ENCODE measurements around the gene GPC1. TPM values are rescaled to one million over a fixed set of nuclear protein-coding genes. Genes with fewer than 3 reads are reported as not detected.

GPC1 gene
- total RNA-seq, 2 experiments from 2014 or later = 0.83 to 1.2 TPM

- Mint-ChIP-seq H3K27me3 (no peaks in the 10 kb centered on the region), H3K27ac (no peak overlapping the region), H3K4me1 (ENCODE audit: low read depth) (no peaks in the 10 kb centered on the region), H3K4me3 (no peak overlapping the region), H3K9me3 (peaks cover 20% of the 10 kb centered on the region), H3K36me3 (ENCODE audit: low read depth) (peaks cover 17% of the 10 kb centered on the region)
- POLR2A ChIA-PET = no interaction called here
- ATAC-seq (no peak), DNase-seq (no peak)
- CTCF ChIA-PET = no interaction called here
- intact Hi-C loops (cut with micrococcal nuclease) = no loop called here
- TF ChIP-seq CTCF (IDR thresholded peaks at IDR 0.05) = no peak
Measured at GRCh38 chr2:240477916-240478315, 42.5 kb downstream of the GPC1 start.

GRCh38 chr2:240478346-240479110 lies 43.1 kb downstream of the GPC1 start:
- ChIA-PET CTCF (no interaction called here), POLR2A (no interaction called here)
- Mint-ChIP-seq H3K27me3 (no peaks in the 10 kb centered on the region), H3K4me3 (no peak overlapping the region), H3K27ac (no peak overlapping the region), H3K36me3 (ENCODE audit: low read depth) (peaks cover 17% of the 10 kb centered on the region), H3K4me1 (ENCODE audit: low read depth) (no peaks in the 10 kb centered on the region), H3K9me3 (peaks cover 17% of the 10 kb centered on the region)
- ATAC-seq (no peak), DNase-seq (no peak)
- intact Hi-C loops (cut with micrococcal nuclease) = no loop called here
- TF ChIP-seq CTCF (IDR thresholded peaks at IDR 0.05) = no peak

- H3K27ac Mint-ChIP-seq = no peak overlapping the region
- H3K4me1 Mint-ChIP-seq (ENCODE audit: low read depth) = no peaks in the 10 kb centered on the region
- no peak overlapping the region for H3K4me3 Mint-ChIP-seq
- H3K36me3 Mint-ChIP-seq (ENCODE audit: low read depth) = peaks cover 15% of the 10 kb centered on the region
- no peaks in the 10 kb centered on the region for H3K27me3 Mint-ChIP-seq
- CTCF ChIA-PET = no interaction called here
- DNase-seq (no peak), ATAC-seq (no peak)
- TF ChIP-seq CTCF (IDR thresholded peaks at IDR 0.05) = no peak
- peaks cover 18% of the 10 kb centered on the region for H3K9me3 Mint-ChIP-seq
- POLR2A ChIA-PET = no interaction called here
- intact Hi-C loops (cut with micrococcal nuclease) = no loop called here
Measured at GRCh38 chr2:240479111-240479501, 43.6 kb downstream of the GPC1 start.

- Mint-ChIP-seq H3K27ac (no peak overlapping the region), H3K9me3 (peaks cover 13% of the 10 kb centered on the region), H3K36me3 (ENCODE audit: low read depth) (peaks cover 8% of the 10 kb centered on the region), H3K4me3 (no peak overlapping the region), H3K27me3 (no peaks in the 10 kb centered on the region), H3K4me1 (ENCODE audit: low read depth) (no peaks in the 10 kb centered on the region)
- POLR2A ChIA-PET = no interaction called here
- no peak for DNase-seq
- no peak for TF ChIP-seq CTCF (IDR thresholded peaks at IDR 0.05)
- CTCF ChIA-PET = no interaction called here
- intact Hi-C loops (cut with micrococcal nuclease) = no loop called here
- no peak for ATAC-seq
Measured at GRCh38 chr2:240480834-240481623, 45.6 kb downstream of the GPC1 start.

- H3K4me3 Mint-ChIP-seq = no peak overlapping the region
- ChIA-PET CTCF (no interaction called here), POLR2A (no interaction called here)
- no peaks in the 10 kb centered on the region for H3K4me1 Mint-ChIP-seq (ENCODE audit: low read depth)
- intact Hi-C loops (cut with micrococcal nuclease) = no loop called here
- DNase-seq (no peak), ATAC-seq (no peak)
- H3K27me3 Mint-ChIP-seq = no peaks in the 10 kb centered on the region
- no peak for TF ChIP-seq CTCF (IDR thresholded peaks at IDR 0.05)
- no peak overlapping the region for H3K27ac Mint-ChIP-seq
- H3K36me3 Mint-ChIP-seq (ENCODE audit: low read depth) = peaks cover 4% of the 10 kb centered on the region
- peaks cover 9% of the 10 kb centered on the region for H3K9me3 Mint-ChIP-seq
Measured at GRCh38 chr2:240481720-240482119, 46.3 kb downstream of the GPC1 start.

Measured in activated CD8-positive, alpha-beta T cell treated with anti-CD3 and anti-CD28 coated beads for 36 hours (primary cell).